HEK293 (cell line): ENCODE results near the gene DCTN3.
A peak's percentile ranks its signal among the peaks of the same experiment; 100 is the strongest.

Experiments
- GLI2 ChIP-seq: fragments of 450-650 bp; formaldehyde crosslinking; IDR thresholded peaks from 2 replicates; pipeline ENCODE4; 2017; ENCODE audit warnings: missing biosample characterization, missing genetic modification characterization, low read depth, borderline replicate concordance
- KLF7 ChIP-seq: fragments of 450-650 bp; formaldehyde crosslinking; IDR thresholded peaks from 2 replicates; pipeline ENCODE4 v1.5.1; 2016; ENCODE audit warnings: missing biosample characterization, missing genetic modification characterization, borderline replicate concordance
- OVOL3 ChIP-seq: fragments of 450-650 bp; formaldehyde crosslinking; IDR thresholded peaks from 2 replicates; pipeline ENCODE4 v1.5.1; 2016; ENCODE audit warnings: missing biosample characterization, missing genetic modification characterization
- RBAK ChIP-seq: fragments of 450-650 bp; formaldehyde crosslinking; IDR thresholded peaks from 2 replicates; pipeline ENCODE4 v1.5.1; 2016; ENCODE audit warnings: missing biosample characterization, missing genetic modification characterization
- SCRT2 ChIP-seq: fragments of 450-650 bp; formaldehyde crosslinking; IDR thresholded peaks from 2 replicates; pipeline ENCODE4 v1.5.1; 2016; ENCODE audit warnings: missing biosample characterization, missing genetic modification characterization
- SETDB1 ChIP-seq: IDR thresholded peaks from one replicate; pipeline ENCODE4 v1.6.1; 2017; ENCODE audit warnings: mild to moderate bottlenecking, low read length, moderate library complexity, mixed read lengths; ENCODE audit not compliant: insufficient read length
- ZBTB1 ChIP-seq: fragments of 450-650 bp; formaldehyde crosslinking; IDR thresholded peaks from 2 replicates; pipeline ENCODE4 v1.5.1; 2016; ENCODE audit warnings: missing biosample characterization, missing genetic modification characterization
- ZNF121 ChIP-seq: fragments of 450-650 bp; formaldehyde crosslinking; IDR thresholded peaks from 2 replicates; pipeline ENCODE4 v1.5.1; 2016; ENCODE audit warnings: missing biosample characterization, missing genetic modification characterization
- ZNF155 ChIP-seq: fragments of 450-650 bp; formaldehyde crosslinking; IDR thresholded peaks from 2 replicates; pipeline ENCODE4 v1.5.1; 2016; ENCODE audit warnings: missing biosample characterization, missing genetic modification characterization
- ZNF157 ChIP-seq: fragments of 450-650 bp; formaldehyde crosslinking; IDR thresholded peaks from 2 replicates; pipeline ENCODE4 v1.5.1; 2016; ENCODE audit warnings: missing biosample characterization, missing genetic modification characterization
- ZNF18 ChIP-seq: fragments of 450-650 bp; formaldehyde crosslinking; IDR thresholded peaks from 2 replicates; pipeline ENCODE4 v1.5.1; 2016; ENCODE audit warnings: missing biosample characterization, missing genetic modification characterization
- ZNF23 ChIP-seq: fragments of 450-650 bp; formaldehyde crosslinking; IDR thresholded peaks from 2 replicates; pipeline ENCODE4 v1.5.1; 2016; ENCODE audit warnings: missing biosample characterization, missing genetic modification characterization, borderline replicate concordance
- ZNF24 ChIP-seq: fragments of 450-650 bp; formaldehyde crosslinking; IDR thresholded peaks from 2 replicates; pipeline ENCODE4 v1.5.1; 2016; ENCODE audit warnings: missing biosample characterization, missing genetic modification characterization
- ZNF292 ChIP-seq: fragments of 450-650 bp; formaldehyde crosslinking; IDR thresholded peaks from 2 replicates; pipeline ENCODE4 v1.5.1; 2016; ENCODE audit warnings: low read depth, missing biosample characterization, missing genetic modification characterization, borderline replicate concordance
- ZNF302 ChIP-seq: fragments of 450-650 bp; formaldehyde crosslinking; IDR thresholded peaks from 2 replicates; pipeline ENCODE4 v1.5.1; 2016; ENCODE audit warnings: missing biosample characterization, missing genetic modification characterization, low read depth
- ZNF311 ChIP-seq: fragments of 450-650 bp; formaldehyde crosslinking; IDR thresholded peaks from 2 replicates; pipeline ENCODE4 v1.5.1; 2017; ENCODE audit warnings: missing biosample characterization, missing genetic modification characterization, borderline replicate concordance
- ZNF350 ChIP-seq: fragments of 450-650 bp; formaldehyde crosslinking; IDR thresholded peaks from 2 replicates; pipeline ENCODE4 v1.5.0; 2017; ENCODE audit warnings: missing biosample characterization, mild to moderate bottlenecking, missing genetic modification characterization
- ZNF37A ChIP-seq: fragments of 450-650 bp; IDR thresholded peaks from 2 replicates; pipeline ENCODE4 v1.5.1; 2018; ENCODE audit warnings: missing biosample characterization, missing genetic modification characterization
- ZNF449 ChIP-seq: fragments of 450-650 bp; formaldehyde crosslinking; IDR thresholded peaks from 2 replicates; pipeline ENCODE4 v1.5.1; 2017; ENCODE audit warnings: missing biosample characterization, mild to moderate bottlenecking, missing genetic modification characterization, moderate library complexity
- ZNF488 ChIP-seq: fragments of 450-650 bp; formaldehyde crosslinking; IDR thresholded peaks from 2 replicates; pipeline ENCODE4 v1.5.1; 2016; ENCODE audit warnings: missing biosample characterization, missing genetic modification characterization
- ZNF501 ChIP-seq: fragments of 450-650 bp; formaldehyde crosslinking; IDR thresholded peaks from 2 replicates; pipeline ENCODE4 v1.5.1; 2016; ENCODE audit warnings: missing biosample characterization, missing genetic modification characterization
- ZNF530 ChIP-seq: fragments of 450-650 bp; formaldehyde crosslinking; IDR thresholded peaks from 2 replicates; pipeline ENCODE4 v1.5.1; 2016; ENCODE audit warnings: low read depth, missing biosample characterization, missing genetic modification characterization
- ZNF548 ChIP-seq: fragments of 450-650 bp; formaldehyde crosslinking; IDR thresholded peaks from 2 replicates; pipeline ENCODE4 v1.5.1; 2016; ENCODE audit warnings: missing biosample characterization, missing genetic modification characterization
- ZNF558 ChIP-seq: fragments of 450-650 bp; formaldehyde crosslinking; IDR thresholded peaks from 2 replicates; pipeline ENCODE4 v1.5.1; 2016; ENCODE audit warnings: missing biosample characterization, missing genetic modification characterization
- ZNF561 ChIP-seq: fragments of 450-650 bp; IDR thresholded peaks from 2 replicates; pipeline ENCODE4 v1.5.1; 2018; ENCODE audit warnings: missing biosample characterization, missing genetic modification characterization, borderline replicate concordance
- ZNF571 ChIP-seq: fragments of 450-650 bp; formaldehyde crosslinking; IDR thresholded peaks from 2 replicates; pipeline ENCODE4 v1.5.0; 2017; ENCODE audit warnings: missing biosample characterization, missing genetic modification characterization
- ZNF610 ChIP-seq: fragments of 450-650 bp; formaldehyde crosslinking; IDR thresholded peaks from 2 replicates; pipeline ENCODE4 v1.5.1; 2016; ENCODE audit warnings: missing biosample characterization, missing genetic modification characterization, borderline replicate concordance
- ZNF658 ChIP-seq: fragments of 450-650 bp; formaldehyde crosslinking; IDR thresholded peaks from 2 replicates; pipeline ENCODE4; 2016; ENCODE audit warnings: missing biosample characterization, missing genetic modification characterization
- ZSCAN4 ChIP-seq: fragments of 450-650 bp; formaldehyde crosslinking; IDR thresholded peaks from 2 replicates; pipeline ENCODE4 v1.5.1; 2017; ENCODE audit warnings: missing biosample characterization, missing genetic modification characterization
- ZSCAN5A ChIP-seq: fragments of 450-650 bp; formaldehyde crosslinking; IDR thresholded peaks from 2 replicates; pipeline ENCODE4 v1.5.1; 2016; ENCODE audit warnings: missing biosample characterization, missing genetic modification characterization

DCTN3 gene

GRCh38 chr9:34637356-34638137 lies 17.3 kb upstream of the DCTN3 start, which contains the start of gene SIGMAR1 (continued):
- TF ChIP-seq ZNF23 (tag by site-specific recombination), result no peak
- no peak for TF ChIP-seq ZSCAN5A (tag by site-specific recombination)
- TF ChIP-seq ZNF571 (tag by site-specific recombination), result no peak
- no peak for TF ChIP-seq ZNF157 (tag by site-specific recombination)
- TF ChIP-seq ZNF558 (tag by site-specific recombination), result no peak
- no peak for TF ChIP-seq ZNF548
- TF ChIP-seq SCRT2 (tag by site-specific recombination), result no peak
- no peak for TF ChIP-seq ZNF530 (tag by site-specific recombination)
- TF ChIP-seq ZNF350 (tag by site-specific recombination), result no peak
- no peak for TF ChIP-seq ZSCAN4 (tag by site-specific recombination)
- peak; percentile 88 for TF ChIP-seq KLF7 (tag by site-specific recombination)
- no peak for TF ChIP-seq ZNF449 (tag by site-specific recombination)
- no peak for TF ChIP-seq ZNF292 (tag by site-specific recombination)
- TF ChIP-seq RBAK (tag by site-specific recombination), result no peak
- TF ChIP-seq ZNF24, result no peak
- peak; percentile 51; the same call in 1 of the 2 replicates for TF ChIP-seq ZNF561 (tag by site-specific recombination)
- TF ChIP-seq ZNF501, result 0 out of 2 replicates have a peak, but pooled peaks have one; percentile 48
- no peak for TF ChIP-seq ZNF311
- no peak for TF ChIP-seq ZNF658 (tag by site-specific recombination)
- peak; percentile 91 for TF ChIP-seq ZNF37A (tag by site-specific recombination)
- TF ChIP-seq ZNF18, result no peak
- TF ChIP-seq ZNF121, result no peak
- no peak for TF ChIP-seq GLI2 (tag by site-specific recombination)
- TF ChIP-seq ZBTB1 (tag by site-specific recombination), result no peak
- no peak for TF ChIP-seq ZNF488 (tag by site-specific recombination)
- TF ChIP-seq ZNF302 (tag by site-specific recombination), result no peak
- no peak for TF ChIP-seq SETDB1
- TF ChIP-seq OVOL3 (tag by site-specific recombination), result no peak
- TF ChIP-seq ZNF155 (tag by site-specific recombination), result no peak
- no peak for TF ChIP-seq ZNF610 (tag by site-specific recombination)
